C4-2B (cell line): Measurements from ENCODE around the gene DENND4A.

Source experiments
- ZFX ChIP-seq: fragments of 450-650 bp; IDR thresholded peaks from 2 replicates; pipeline ENCODE4 v1.6.1; 2017
- TF ChIP-seq, protein P1 (sequence below): fragments of 450-650 bp; conservative IDR thresholded peaks from 2 replicates; pipeline ENCODE4 v1.5.1; 2017; ENCODE audit warnings: mild to moderate bottlenecking

DNA sequence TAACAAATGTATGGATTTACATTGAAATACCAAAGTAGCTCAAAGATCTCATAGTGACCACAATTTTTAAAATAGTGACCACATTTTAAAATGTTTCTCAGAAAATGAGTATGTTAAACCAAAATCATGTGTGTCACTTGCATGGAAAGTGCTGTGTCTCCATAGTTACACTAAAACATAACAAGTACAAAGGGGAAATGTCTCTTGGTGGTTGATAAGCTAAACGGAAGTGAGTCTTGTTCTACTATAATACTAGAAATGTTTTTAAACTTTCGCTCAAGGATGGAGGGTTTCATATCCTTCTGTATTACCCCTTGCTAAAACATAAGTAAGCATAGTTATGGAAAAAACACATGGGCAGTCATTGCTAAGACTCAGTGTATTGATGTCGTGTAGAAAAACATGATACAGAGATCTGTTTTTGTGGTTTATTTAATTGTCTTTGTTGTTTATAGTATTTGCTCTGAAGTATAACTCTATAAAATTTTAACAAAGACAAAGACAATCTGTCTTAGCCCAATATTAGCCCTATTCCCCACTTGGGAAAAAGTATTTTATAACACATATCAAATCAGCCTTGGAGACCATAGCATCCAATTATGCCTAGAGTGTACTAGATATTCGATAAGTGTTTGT is 27.0 kb upstream of the DENND4A start:
- TF ChIP-seq, protein P1, sequence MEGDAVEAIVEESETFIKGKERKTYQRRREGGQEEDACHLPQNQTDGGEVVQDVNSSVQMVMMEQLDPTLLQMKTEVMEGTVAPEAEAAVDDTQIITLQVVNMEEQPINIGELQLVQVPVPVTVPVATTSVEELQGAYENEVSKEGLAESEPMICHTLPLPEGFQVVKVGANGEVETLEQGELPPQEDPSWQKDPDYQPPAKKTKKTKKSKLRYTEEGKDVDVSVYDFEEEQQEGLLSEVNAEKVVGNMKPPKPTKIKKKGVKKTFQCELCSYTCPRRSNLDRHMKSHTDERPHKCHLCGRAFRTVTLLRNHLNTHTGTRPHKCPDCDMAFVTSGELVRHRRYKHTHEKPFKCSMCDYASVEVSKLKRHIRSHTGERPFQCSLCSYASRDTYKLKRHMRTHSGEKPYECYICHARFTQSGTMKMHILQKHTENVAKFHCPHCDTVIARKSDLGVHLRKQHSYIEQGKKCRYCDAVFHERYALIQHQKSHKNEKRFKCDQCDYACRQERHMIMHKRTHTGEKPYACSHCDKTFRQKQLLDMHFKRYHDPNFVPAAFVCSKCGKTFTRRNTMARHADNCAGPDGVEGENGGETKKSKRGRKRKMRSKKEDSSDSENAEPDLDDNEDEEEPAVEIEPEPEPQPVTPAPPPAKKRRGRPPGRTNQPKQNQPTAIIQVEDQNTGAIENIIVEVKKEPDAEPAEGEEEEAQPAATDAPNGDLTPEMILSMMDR, result no peak
- no peak for TF ChIP-seq ZFX
